Erythroblast (primary cell): ENCODE measurements around the gene TNFRSF4.

Experiments
- GATA1 ChIP-seq: IDR thresholded peaks from 2 replicates; pipeline ENCODE4 v1.6.1; 2011; ENCODE audit warnings: low read depth, mild to moderate bottlenecking, control low read depth, low read length, moderate library complexity
- POLR2A ChIP-seq: IDR thresholded peaks from 2 replicates; pipeline ENCODE4 v1.6.1; 2011; ENCODE audit warnings: mild to moderate bottlenecking, low read length

DNA sequence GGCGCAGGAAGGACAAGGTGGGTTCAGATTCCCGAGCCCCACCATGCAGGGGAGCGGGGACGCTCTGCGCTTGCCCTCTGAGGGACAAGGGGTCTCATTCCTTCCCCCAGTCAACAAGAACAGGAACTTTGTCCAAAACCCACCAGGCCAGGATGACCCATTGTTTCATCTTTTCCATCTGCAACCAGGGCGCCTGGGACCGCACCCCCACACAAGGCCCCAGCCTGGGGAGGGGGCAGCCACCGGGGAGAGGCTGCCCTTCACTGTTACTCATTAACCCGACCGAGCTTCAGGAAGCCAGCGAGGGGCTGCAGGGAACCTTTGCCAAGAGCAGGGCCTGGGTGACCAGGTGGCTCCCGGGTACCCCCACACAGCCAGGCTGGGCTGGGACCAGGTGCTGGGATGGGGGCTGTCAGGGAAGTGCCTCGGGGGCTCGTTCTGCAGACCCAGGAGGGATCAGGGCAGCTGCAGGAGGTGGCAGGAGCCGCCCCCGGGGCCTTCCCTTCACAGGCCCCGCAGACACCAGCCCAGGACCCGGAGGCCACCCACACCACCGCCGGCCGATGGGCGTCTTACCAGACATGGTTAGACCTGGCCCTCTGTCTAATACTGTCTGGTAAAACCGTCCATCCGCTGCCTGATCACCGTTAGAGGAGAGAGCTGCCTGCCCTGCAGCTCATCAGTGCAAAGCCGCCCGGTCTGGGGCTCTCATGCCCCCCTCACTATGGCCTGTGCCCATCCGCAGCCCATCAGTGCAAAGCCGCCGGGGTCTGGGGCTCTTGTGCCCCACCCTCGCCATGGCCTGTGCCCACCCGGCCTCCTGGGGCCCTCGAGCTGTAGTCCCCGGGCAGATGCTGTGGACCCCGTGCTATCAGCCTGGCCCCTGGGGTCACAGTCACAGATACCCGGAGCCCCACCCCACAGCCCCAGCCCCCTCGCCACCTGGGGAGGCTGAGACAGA lies 45.2 kb downstream of the TNFRSF4 start:
- TF ChIP-seq POLR2A (no peak), GATA1 (no peak)
